Measurements from ENCODE around the gene ZBTB16. TPM values are rescaled to one million over a fixed set of nuclear protein-coding genes. Genes with fewer than 3 reads are reported as not detected.

Gene ZBTB16
- total and polyA plus RNA-seq, 2 of the 13 experiments (the other 11 are each of a cell fraction or from before 2014, with no cell fraction given), result not detected

- TF ChIP-seq ZNF512 (CRISPR knock-in tag; IDR thresholded peaks at IDR 0.05) (no peak), TOE1 (CRISPR knock-in tag; IDR thresholded peaks at IDR 0.05) (no peak), KLF16 (CRISPR knock-in tag; IDR thresholded peaks at IDR 0.05) (no peak), ZBTB7B (CRISPR knock-in tag; IDR thresholded peaks at IDR 0.05) (no peak)
- TF ChIP-seq, protein P1, sequence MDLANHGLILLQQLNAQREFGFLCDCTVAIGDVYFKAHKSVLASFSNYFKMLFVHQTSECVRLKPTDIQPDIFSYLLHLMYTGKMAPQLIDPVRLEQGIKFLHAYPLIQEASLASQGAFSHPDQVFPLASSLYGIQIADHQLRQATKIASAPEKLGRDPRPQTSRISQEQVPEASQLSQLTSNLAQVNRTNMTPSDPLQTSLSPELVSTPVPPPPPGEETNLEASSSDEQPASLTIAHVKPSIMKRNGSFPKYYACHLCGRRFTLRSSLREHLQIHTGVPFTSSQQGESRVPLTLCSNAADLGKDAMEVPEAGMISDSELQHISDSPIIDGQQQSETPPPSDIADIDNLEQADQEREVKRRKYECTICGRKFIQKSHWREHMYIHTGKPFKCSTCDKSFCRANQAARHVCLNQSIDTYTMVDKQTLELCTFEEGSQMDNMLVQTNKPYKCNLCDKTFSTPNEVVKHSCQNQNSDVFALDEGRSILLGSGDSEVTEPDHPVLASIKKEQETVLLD (CRISPR knock-in tag; IDR thresholded peaks at IDR 0.05; ENCODE audit: low read depth), result no peak
- TF ChIP-seq, protein P2, sequence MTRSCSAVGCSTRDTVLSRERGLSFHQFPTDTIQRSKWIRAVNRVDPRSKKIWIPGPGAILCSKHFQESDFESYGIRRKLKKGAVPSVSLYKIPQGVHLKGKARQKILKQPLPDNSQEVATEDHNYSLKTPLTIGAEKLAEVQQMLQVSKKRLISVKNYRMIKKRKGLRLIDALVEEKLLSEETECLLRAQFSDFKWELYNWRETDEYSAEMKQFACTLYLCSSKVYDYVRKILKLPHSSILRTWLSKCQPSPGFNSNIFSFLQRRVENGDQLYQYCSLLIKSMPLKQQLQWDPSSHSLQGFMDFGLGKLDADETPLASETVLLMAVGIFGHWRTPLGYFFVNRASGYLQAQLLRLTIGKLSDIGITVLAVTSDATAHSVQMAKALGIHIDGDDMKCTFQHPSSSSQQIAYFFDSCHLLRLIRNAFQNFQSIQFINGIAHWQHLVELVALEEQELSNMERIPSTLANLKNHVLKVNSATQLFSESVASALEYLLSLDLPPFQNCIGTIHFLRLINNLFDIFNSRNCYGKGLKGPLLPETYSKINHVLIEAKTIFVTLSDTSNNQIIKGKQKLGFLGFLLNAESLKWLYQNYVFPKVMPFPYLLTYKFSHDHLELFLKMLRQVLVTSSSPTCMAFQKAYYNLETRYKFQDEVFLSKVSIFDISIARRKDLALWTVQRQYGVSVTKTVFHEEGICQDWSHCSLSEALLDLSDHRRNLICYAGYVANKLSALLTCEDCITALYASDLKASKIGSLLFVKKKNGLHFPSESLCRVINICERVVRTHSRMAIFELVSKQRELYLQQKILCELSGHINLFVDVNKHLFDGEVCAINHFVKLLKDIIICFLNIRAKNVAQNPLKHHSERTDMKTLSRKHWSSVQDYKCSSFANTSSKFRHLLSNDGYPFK (CRISPR knock-in tag; IDR thresholded peaks at IDR 0.05; ENCODE audit: borderline replicate concordance), result no peak
These were observed 20.0 kb upstream of the ZBTB16 start (continued) for GRCh38 chr11:114039551-114039950.

DNA sequence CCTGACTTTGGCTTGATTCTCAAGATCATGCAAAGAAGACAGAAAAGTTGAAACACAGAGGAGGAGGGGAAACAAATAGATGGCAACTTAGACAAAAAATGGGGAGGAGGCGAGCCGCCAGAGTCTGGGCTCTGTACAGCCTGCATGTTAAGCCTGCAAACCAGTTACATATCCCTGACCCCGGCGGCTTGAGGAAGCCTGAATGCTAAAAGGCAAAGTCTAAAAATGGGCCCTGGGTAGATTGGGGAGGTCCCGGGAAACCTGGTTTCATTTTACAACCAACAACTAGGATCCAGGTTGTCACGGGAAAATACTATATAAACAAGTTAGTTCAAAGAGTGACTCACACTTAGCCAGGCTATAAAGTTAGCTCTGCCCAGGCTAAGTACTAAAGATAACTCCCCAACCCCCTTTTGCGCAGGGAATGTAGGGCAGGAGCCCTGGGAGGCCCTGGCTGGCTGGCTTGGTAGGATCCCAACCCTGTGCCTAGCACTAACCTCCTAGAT lies 18.8 kb upstream of the ZBTB16 start:
- intact Hi-C loops (cut with micrococcal nuclease; ENCODE audit: unreplicated experiment), result no loop called here

More for the DNA sequence above, 18.8 kb upstream of the ZBTB16 start:
- Histone ChIP-seq H4K20me1 (ENCODE audit: insufficient read depth, low read length) (no peaks in the 10 kb centered on the region), H3K27me3 (ENCODE audit: control insufficient read depth in 1 of 2, insufficient read depth in 2 of 2, low read length in 2 of 2) (peaks cover 0 to 7% of the 10 kb centered on the region in 2 experiments; a peak in 2 of 5 replicates), H2AFZ (ENCODE audit: low read length) (no peak overlapping the region), H3K4me2 (ENCODE audit: low read depth, low read length) (0 out of 2 replicates have a peak overlapping the region, but pooled peaks have one; percentile 2), H3K27ac (ENCODE audit: extremely low read length, insufficient read depth, low read length) (no peak overlapping the region), H3K9me3 (ENCODE audit: low read length) (no peaks in the 10 kb centered on the region), H3K79me2 (ENCODE audit: insufficient read depth, low read length) (no peaks in the 10 kb centered on the region), H3K4me1 (ENCODE audit: insufficient read depth, low read length) (peaks cover 5% of the 10 kb centered on the region; the same call in 1 of the 2 replicates), H3K4me3 (replicated peaks in 1 of 3; ENCODE audit: insufficient read depth in 1 of 3, low read depth in 2 of 3, low read length in 3 of 3) (no peak overlapping the region), H3K9ac (ENCODE audit: insufficient read depth, low read depth, low read length) (no peak overlapping the region), H3K36me3 (replicated peaks in 1 of 2; ENCODE audit: control insufficient read depth in 1 of 2, insufficient read depth in 2 of 2, low read length in 2 of 2) (no peaks in the 10 kb centered on the region)
- POLR2A ChIA-PET, result no interaction called here
- CTCF ChIA-PET (ENCODE audit: low intra/inter-chr PET ratio, low total read pairs), result no interaction called here
- DNase-seq (ENCODE audit: low spot score) (peak; percentile 27), ATAC-seq (no peak), FAIRE-seq (no peak)
- TF ChIP-seq FOXK1 (CRISPR knock-in tag; IDR thresholded peaks at IDR 0.05; ENCODE audit: borderline replicate concordance, low read depth) (no peak), FOSL2 (CRISPR knock-in tag; IDR thresholded peaks at IDR 0.05) (peak; percentile 50; the same call in 1 of the 2 replicates), ZMYM3 (CRISPR knock-in tag; IDR thresholded peaks at IDR 0.05) (no peak), ZNF883 (CRISPR knock-in tag; IDR thresholded peaks at IDR 0.05; ENCODE audit: not compliant biosample characterization) (no peak), PREB (CRISPR knock-in tag; IDR thresholded peaks at IDR 0.05) (no peak)
- in situ Hi-C loops (cut with HindIII; ENCODE audit: extremely low pct_ligation_motif_present, low pct_unique_long_range_greater_than_20kb), result no loop called here
- WGBS (ENCODE audit: low lambda C conversion rate), result 12% methylated on average over 7 of the region's 7 CpGs
- BruUV-seq (replicated peaks), result no TSS peak

Data from HepG2 (cell line).